Measurements from ENCODE around the gene JAZF1. TPM values are rescaled to one million over a fixed set of nuclear protein-coding genes. Genes with fewer than 3 reads are reported as not detected.

Gene JAZF1
- total RNA-seq, 2 donors from 2014 or later, result 9.3 to 37.4 TPM

- no peaks in the 10 kb centered on the region for H3K36me3 ChIP-seq
- no peaks in the 10 kb centered on the region for H3K27me3 ChIP-seq (replicated peaks; ENCODE audit: insufficient read depth)
- no peaks in the 10 kb centered on the region for H3K4me1 ChIP-seq (replicated peaks)
- H3K4me3 ChIP-seq, result no peak overlapping the region
- no peaks in the 10 kb centered on the region for H3K9me3 ChIP-seq
- peak overlapping the region; percentile 14 to 18 for H3K27ac ChIP-seq
- peak; percentile 66 for DNase-seq (ENCODE audit: low spot score)
- TF ChIP-seq POLR2AphosphoS5 (IDR thresholded peaks at IDR 0.05), result peak; percentile 85
- TF ChIP-seq, protein P1, sequence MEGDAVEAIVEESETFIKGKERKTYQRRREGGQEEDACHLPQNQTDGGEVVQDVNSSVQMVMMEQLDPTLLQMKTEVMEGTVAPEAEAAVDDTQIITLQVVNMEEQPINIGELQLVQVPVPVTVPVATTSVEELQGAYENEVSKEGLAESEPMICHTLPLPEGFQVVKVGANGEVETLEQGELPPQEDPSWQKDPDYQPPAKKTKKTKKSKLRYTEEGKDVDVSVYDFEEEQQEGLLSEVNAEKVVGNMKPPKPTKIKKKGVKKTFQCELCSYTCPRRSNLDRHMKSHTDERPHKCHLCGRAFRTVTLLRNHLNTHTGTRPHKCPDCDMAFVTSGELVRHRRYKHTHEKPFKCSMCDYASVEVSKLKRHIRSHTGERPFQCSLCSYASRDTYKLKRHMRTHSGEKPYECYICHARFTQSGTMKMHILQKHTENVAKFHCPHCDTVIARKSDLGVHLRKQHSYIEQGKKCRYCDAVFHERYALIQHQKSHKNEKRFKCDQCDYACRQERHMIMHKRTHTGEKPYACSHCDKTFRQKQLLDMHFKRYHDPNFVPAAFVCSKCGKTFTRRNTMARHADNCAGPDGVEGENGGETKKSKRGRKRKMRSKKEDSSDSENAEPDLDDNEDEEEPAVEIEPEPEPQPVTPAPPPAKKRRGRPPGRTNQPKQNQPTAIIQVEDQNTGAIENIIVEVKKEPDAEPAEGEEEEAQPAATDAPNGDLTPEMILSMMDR (IDR thresholded peaks at IDR 0.05), result peak; percentile 13 to 80 (median 76)
- no peak for TF ChIP-seq POLR2A (IDR thresholded peaks at IDR 0.05)
- intact Hi-C loops (cut with DNase I), result loop anchor here (5.0 to 10.0 kb wide), 4 partner anchors 174 to 716 kb away; partner anchors contain the start of genes HOXA13 and TAX1BP1
- WGBS, result 32% methylated on average over 7 of the region's 7 CpGs
These were observed 259.3 kb downstream of the JAZF1 start for GRCh38 chr7:27921081-27921836.

GRCh38 chr7:27920281-27920946 is 260.2 kb downstream of the JAZF1 start:
- peak overlapping the region; percentile 14 to 18 for H3K27ac ChIP-seq
- intact Hi-C loops (cut with DNase I), result loop anchor here (5.0 to 10.0 kb wide), 4 partner anchors 174 to 716 kb away; partner anchors contain the start of genes HOXA13 and TAX1BP1
- H3K27me3 ChIP-seq (replicated peaks; ENCODE audit: insufficient read depth), result no peaks in the 10 kb centered on the region
- WGBS, result 50% methylated on average over 8 of the region's 8 CpGs
- H3K36me3 ChIP-seq, result no peaks in the 10 kb centered on the region
- H3K4me3 ChIP-seq, result no peak overlapping the region
- no peaks in the 10 kb centered on the region for H3K9me3 ChIP-seq
- H3K4me1 ChIP-seq (replicated peaks), result no peaks in the 10 kb centered on the region
- DNase-seq (ENCODE audit: low spot score), result no peak
- TF ChIP-seq, protein P1 (IDR thresholded peaks at IDR 0.05), result no peak
- TF ChIP-seq POLR2AphosphoS5 (IDR thresholded peaks at IDR 0.05) (no peak), POLR2A (IDR thresholded peaks at IDR 0.05) (no peak)

GRCh38 chr7:27918503-27918902 is 262.1 kb downstream of the JAZF1 start:
- Histone ChIP-seq H3K27ac (no peak overlapping the region), H3K9me3 (no peaks in the 10 kb centered on the region), H3K4me1 (replicated peaks) (no peaks in the 10 kb centered on the region), H3K36me3 (no peaks in the 10 kb centered on the region), H3K4me3 (no peak overlapping the region), H3K27me3 (replicated peaks; ENCODE audit: insufficient read depth) (no peaks in the 10 kb centered on the region)
- TF ChIP-seq POLR2A (IDR thresholded peaks at IDR 0.05) (no peak), POLR2AphosphoS5 (IDR thresholded peaks at IDR 0.05) (no peak)
- TF ChIP-seq, protein P1 (IDR thresholded peaks at IDR 0.05), result no peak
- WGBS, result 93% methylated on average over 1 of the region's 1 CpG
- intact Hi-C loops (cut with DNase I), result no loop called here
- no peak for DNase-seq (ENCODE audit: low spot score)

DNA sequence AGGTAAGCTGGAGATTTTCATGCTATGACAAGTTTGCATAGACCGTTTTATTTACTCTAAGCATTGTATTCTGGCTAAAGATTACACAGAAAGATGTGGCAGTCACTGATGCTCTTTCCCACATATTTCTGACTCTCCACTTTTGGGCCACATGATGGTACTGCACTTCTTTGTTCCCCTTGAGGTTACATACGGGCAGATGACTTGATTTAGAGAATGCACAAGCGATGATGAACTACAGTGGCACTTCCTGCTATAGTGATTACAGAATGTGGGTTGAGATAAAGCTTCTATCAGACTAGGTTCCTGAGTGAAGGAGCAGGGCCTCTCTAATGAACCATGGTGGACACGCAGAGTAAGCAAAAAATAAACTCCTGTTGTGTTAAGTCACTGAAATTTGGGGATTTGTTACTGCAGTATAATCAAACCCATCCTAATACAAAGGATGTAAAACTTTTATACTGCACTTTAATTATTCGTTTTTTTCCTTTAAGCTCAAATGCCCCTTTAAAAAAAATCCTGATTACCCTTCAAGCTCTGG is 262.8 kb downstream of the JAZF1 start:
- Histone ChIP-seq H3K4me3 (no peak overlapping the region), H3K4me1 (replicated peaks) (no peaks in the 10 kb centered on the region), H3K27ac (peak overlapping the region in 1 of 2 donors; percentile 23), H3K27me3 (replicated peaks; ENCODE audit: insufficient read depth) (no peaks in the 10 kb centered on the region), H3K36me3 (no peaks in the 10 kb centered on the region), H3K9me3 (no peaks in the 10 kb centered on the region)
- 54% methylated on average over 5 of the region's 5 CpGs for WGBS
- TF ChIP-seq, protein P1 (IDR thresholded peaks at IDR 0.05), result no peak
- TF ChIP-seq POLR2AphosphoS5 (IDR thresholded peaks at IDR 0.05), result peak; percentile 35
- intact Hi-C loops (cut with DNase I), result no loop called here
- no peak for DNase-seq (ENCODE audit: low spot score)

All from prostate gland (tissue), 2 donors.